ENCODE data around the gene SCAI. TPM values are rescaled to one million over a fixed set of nuclear protein-coding genes. Genes with fewer than 3 reads are reported as not detected.
"Not testable (repeated sequence)": the region's sequence is repeated elsewhere in the genome, so short reads cannot be mapped to it uniquely, and the experiment has no call there.

SCAI gene
- total RNA-seq, 1 donor from 2014 or later, result 3.4 TPM

GRCh38 chr9:125074976-125075375 is 68.4 kb downstream of the SCAI start:
- no peak for ATAC-seq
- intact Hi-C loops (cut with DNase I), result no loop called here
- no peak for DNase-seq (ENCODE audit: missing footprints)

GRCh38 chr9:125066839-125067619 is 76.3 kb downstream of the SCAI start:
- intact Hi-C loops (cut with DNase I), result no loop called here
- ATAC-seq, result no peak

DNA sequence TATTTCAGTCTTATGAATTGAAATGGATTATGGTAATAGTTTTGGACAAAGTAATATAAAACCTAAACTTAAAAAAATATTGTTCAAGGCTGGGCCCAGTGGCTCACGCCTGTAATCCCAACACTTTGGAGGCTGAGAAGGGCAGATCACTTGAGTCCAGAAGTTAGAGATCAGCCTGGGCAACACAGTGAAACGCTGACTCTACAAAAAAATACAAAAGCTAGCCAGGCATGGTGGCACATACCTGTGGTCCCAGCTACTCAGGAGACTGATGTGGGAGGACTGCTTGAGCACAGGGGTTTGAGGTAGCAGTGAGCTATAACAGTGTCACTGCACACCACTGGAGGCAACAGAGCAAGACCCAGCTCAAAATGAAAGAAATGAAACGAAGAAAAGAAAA is 81.9 kb downstream of the SCAI start:
- DNase-seq (ENCODE audit: missing footprints) (no peak), ATAC-seq (no peak)
- intact Hi-C loops (cut with DNase I), result no loop called here

More at GRCh38 chr9:125066839-125067619, 76.3 kb downstream of the SCAI start:
- DNase-seq (ENCODE audit: missing footprints), result no peak

DNA sequence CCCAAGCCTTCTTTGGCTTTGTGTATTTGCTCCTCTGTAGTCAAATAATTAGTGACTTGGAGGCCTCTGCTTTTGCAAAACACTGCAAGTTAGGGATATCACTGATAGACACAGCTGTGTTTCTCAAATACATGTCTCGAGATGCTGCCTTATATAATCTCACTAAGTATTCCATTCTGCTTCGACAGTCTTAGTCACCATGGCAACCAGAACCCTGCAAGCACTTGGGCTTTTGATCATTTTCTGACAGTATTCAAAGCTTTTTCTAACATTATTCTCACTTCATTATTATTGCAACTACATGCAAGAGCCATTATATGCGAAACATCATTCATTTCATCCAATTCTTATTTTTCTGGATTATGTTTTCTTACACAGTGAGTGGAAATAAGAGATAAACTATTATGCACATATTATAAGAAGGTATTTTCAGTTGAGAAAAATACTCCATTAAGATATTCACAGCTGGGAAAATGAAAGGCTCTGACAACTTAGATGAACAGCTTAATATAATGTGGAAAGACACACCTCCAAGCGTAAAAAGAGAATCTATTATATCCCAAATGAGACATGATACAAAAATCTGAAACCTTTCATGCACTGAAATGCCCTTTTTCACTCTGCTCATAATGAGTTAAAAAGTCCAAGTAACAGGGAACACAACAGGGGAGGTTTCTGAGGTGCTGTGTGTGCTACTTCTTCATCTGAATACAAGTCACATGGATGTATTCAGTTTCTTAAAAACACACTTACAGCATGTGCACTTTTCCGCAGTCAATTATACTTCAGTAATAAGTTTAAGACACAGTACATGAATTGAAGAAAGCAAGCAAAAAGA is 93.9 kb downstream of the SCAI start:
- intact Hi-C loops (cut with DNase I), result no loop called here
- ATAC-seq (no peak), DNase-seq (ENCODE audit: missing footprints) (no peak)

DNA sequence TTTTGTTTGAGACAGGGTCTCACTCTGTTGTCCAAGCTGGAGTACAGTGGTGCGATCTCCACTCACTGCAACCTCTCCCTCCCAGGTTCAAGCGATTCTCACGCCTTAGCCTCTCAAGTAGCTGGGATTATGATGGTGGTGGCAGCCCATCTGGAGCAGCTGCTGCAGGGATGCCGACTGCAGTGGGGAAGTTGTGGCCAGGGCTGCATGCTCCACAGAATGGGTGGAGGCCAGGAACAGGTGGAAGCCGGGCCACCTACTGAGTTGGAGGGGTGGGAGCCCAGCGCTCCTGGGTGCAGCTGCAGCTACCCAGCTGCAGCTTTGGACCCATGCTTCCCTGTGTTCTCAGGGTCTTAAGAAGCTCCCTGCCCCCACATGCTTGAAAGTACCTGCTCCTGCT is 99.7 kb downstream of the SCAI start:
- ATAC-seq (no peak), DNase-seq (ENCODE audit: missing footprints) (no peak)
- intact Hi-C loops (cut with DNase I), result no loop called here

DNA sequence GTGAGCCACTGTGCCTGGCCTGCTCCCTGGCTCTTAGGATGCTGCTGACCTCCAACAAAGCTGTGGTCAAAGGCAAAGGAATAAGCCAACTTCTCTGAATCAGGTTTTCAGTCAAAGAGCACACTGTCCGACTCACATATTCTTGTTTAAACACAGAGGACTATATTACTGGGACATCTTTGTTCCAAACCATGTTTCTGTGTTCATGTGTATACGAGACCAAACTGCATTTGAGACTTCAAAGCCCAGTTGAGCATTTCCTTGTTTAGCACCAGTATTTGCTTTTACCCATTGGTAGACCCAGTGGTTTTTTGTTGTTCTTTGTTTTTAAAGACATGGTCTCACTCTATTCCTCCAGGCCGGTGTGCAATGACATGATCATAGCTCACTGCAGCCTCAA is 100.2 kb downstream of the SCAI start:
- no peak for DNase-seq (ENCODE audit: missing footprints)
- intact Hi-C loops (cut with DNase I), result no loop called here
- ATAC-seq, result no peak

- intact Hi-C loops (cut with DNase I), result no loop called here
- DNase-seq (ENCODE audit: missing footprints) (no peak), ATAC-seq (no peak)
Measured at GRCh38 chr9:125038166-125038565, 105.2 kb downstream of the SCAI start.

- DNase-seq (ENCODE audit: missing footprints), result no peak
- intact Hi-C loops (cut with DNase I), result no loop called here
- ATAC-seq, result no peak
Measured at GRCh38 chr9:125028041-125028440, 115.3 kb downstream of the SCAI start.

DNA sequence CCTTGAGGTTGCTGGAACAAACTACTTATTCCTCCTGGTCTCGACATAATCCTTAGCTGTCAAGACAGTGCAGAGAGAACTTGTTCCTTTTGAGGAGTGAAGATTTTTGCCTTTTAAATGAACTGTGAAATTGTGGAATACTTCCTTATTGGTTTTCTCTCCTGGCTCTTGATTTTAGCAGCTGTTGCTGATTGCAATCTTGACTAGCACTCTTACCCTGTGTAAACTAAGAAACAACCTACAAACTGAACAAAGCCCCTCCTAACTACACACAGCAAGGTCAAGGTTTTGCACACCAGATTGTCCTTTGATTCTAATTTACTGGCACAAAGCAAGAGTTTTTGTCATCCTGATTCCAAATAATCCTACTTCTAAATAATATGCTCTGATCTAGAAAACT is 118.4 kb downstream of the SCAI start:
- ATAC-seq (no peak), DNase-seq (ENCODE audit: missing footprints) (no peak)
- intact Hi-C loops (cut with DNase I), result no loop called here

DNA sequence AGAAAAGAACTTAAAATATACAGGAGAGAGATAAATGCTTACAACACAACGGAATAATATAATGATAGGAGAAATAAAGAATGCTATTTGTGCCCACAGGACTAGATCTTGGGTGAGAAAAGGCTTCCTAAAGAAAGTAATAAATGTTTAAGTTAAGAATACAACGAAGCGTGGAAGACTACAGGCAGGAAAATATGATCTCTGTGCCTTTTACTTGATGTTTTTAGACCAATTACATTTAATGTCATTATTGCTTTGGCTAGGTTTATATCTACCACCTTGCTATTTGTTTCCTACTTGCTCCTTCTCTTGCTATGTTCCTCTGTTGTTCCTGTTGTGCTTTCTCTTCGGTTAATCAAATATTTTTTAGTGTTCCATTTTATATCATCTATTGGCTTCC is 122.3 kb downstream of the SCAI start:
- intact Hi-C loops (cut with DNase I), result no loop called here

GRCh38 chr9:125015655-125016054 is 127.7 kb downstream of the SCAI start:
- ATAC-seq; DNase-seq (ENCODE audit: missing footprints); intact Hi-C loops (cut with DNase I): not testable (repeated sequence)

More for the DNA sequence above, 122.3 kb downstream of the SCAI start:
- DNase-seq (ENCODE audit: missing footprints) (no peak), ATAC-seq (no peak)

GRCh38 chr9:125012013-125012412 is 131.3 kb downstream of the SCAI start:
- ATAC-seq; DNase-seq (ENCODE audit: missing footprints): not testable (repeated sequence)

GRCh38 chr9:125008599-125008998 is 134.7 kb downstream of the SCAI start:
- ATAC-seq, result no peak
- no peak for DNase-seq (ENCODE audit: missing footprints)
- intact Hi-C loops (cut with DNase I), result no loop called here

More at GRCh38 chr9:125012013-125012412, 131.3 kb downstream of the SCAI start:
- intact Hi-C loops (cut with DNase I), result not testable (repeated sequence)

DNA sequence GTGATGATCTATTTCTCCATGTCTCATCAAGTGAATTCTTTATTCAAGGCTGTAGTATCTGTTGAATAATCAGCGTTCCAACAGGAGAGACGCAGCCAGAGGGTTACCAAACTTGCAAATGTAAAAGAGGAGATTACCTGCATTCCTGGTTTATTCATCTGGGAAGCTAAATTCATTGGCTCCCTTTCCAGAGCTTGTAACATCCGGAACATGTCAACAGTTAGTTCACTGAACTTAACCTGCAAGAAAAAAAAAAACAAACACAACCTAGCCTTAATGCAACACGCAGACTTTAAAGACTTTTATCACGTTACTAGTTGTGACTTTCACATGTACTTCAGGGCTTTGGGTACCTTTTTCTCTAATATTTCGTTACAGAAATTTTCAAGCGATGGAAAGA is 140.0 kb downstream of the SCAI start:
- intact Hi-C loops (cut with DNase I), result no loop called here
- no peak for DNase-seq (ENCODE audit: missing footprints)
- no peak for ATAC-seq

DNA sequence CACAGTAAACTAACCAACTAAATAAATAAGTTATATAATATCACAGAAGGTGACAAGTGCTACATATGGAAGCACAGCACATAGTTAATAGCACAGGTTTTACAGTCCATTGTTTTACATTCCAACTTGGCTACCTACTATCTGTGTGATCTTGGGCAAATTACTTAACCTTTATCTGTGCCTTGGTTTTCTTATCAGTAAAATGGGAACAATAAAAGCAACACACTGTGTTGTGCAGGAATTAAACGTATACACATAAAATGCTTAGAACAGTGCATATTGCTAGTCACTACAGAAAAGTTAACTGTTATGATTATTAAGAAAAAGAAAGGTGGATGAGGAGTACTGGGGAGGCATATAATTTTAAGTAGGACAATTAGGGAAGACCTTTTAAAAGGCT is 159.6 kb downstream of the SCAI start:
- intact Hi-C loops (cut with DNase I), result no loop called here
- no peak for ATAC-seq
- no peak for DNase-seq (ENCODE audit: missing footprints)

DNA sequence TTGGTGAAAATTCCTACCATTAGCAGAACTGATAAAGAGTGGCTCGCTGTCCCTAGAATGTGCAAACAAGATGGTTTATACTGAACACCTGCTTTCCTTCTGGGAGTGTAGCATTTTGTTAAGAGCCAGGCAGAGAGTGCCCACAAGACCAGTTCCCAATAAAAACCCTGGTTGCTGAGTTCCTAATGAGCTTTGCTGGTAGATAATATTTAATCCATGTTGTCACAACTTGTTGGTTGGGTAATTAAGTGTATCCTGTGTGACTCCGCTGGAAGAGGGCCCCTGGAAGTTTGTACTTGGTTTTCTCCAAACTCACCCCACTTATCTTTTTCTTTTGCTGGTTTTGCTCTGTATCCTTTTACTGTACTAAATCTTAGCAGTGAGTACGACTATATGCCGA is 162.9 kb downstream of the SCAI start:
- ATAC-seq, result no peak
- DNase-seq (ENCODE audit: missing footprints), result no peak
- intact Hi-C loops (cut with DNase I), result no loop called here

DNA sequence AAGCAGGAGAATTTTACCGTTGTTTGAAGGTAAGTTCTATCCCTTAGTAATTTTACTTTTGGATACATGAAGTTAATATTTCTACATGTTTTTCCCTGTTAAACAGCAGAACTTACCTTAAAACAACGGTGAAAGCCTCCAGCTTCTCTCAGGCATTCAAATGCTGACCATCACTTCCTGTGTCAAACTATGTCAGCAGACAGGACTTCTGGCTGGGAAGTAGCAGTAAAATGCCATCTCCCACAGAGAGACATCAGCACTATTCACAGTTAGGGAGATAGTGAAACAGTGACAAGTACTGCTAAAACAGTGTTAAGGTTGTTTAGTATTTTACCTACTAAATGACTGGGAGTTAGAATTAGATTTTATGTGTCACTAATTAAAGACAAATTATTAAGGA is 168.2 kb downstream of the SCAI start:
- DNase-seq (ENCODE audit: missing footprints), result no peak
- intact Hi-C loops (cut with DNase I), result no loop called here
- no peak for ATAC-seq

GRCh38 chr9:124973807-124974206 is 169.5 kb downstream of the SCAI start:
- DNase-seq (ENCODE audit: missing footprints) (no peak), ATAC-seq (no peak)
- intact Hi-C loops (cut with DNase I), result no loop called here

DNA sequence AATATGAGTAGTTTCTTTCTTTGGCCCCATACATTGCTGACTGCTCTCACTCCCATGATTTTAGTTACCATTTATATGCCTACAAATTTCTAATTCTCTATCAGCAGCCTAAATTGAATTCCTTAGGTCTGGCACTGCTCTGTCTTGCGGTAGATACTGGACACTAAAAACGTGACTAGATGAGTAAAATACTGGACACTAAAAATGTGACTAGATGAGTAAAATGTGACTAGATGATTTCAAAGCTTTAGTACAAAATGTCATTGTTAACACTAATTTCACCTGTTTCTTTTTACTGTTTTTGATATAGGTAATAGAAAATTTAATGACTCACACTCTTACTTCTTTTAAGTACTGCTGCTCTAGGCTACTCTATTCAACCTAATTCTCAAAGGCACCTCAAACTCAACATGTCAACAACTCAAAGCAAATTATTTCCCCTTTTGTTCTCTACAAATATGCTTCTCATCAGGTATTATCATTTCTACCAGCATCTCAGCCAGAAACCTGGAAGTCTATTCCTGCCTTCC is 171.0 kb downstream of the SCAI start:
- DNase-seq (ENCODE audit: missing footprints) (no peak), ATAC-seq (no peak)
- intact Hi-C loops (cut with DNase I), result no loop called here

DNA sequence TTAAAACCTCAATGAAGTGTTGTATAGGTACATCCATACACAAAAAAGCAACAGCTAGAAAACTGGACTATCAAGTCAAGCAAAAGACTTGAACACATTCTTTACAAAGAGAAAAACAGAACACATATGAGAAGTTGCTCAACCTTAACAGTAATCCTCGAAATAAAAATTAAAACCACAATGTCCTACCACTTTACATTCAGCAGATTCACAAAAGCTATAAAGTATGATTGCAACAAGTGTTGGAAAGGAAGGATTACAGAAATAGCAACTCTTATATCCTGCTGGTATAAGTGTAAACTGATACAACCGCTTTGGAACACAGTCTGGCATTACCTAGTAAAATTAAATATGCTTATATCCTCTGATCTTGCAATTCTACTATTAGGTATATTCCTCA is 173.9 kb downstream of the SCAI start:
- intact Hi-C loops (cut with DNase I), result no loop called here
- DNase-seq (ENCODE audit: missing footprints) (no peak), ATAC-seq (no peak)

Data from Right ventricle myocardium inferior (tissue), 1 donor.